ENCODE measurements around the gene UQCRH. TPM values are rescaled to one million over a fixed set of nuclear protein-coding genes. Genes with fewer than 3 reads are reported as not detected.
"Not testable (repeated sequence)": the region's sequence is repeated elsewhere in the genome, so short reads cannot be mapped to it uniquely, and the experiment has no call there.

UQCRH gene
- total RNA-seq, 1 experiment from 2014 or later: 460 TPM

DNA sequence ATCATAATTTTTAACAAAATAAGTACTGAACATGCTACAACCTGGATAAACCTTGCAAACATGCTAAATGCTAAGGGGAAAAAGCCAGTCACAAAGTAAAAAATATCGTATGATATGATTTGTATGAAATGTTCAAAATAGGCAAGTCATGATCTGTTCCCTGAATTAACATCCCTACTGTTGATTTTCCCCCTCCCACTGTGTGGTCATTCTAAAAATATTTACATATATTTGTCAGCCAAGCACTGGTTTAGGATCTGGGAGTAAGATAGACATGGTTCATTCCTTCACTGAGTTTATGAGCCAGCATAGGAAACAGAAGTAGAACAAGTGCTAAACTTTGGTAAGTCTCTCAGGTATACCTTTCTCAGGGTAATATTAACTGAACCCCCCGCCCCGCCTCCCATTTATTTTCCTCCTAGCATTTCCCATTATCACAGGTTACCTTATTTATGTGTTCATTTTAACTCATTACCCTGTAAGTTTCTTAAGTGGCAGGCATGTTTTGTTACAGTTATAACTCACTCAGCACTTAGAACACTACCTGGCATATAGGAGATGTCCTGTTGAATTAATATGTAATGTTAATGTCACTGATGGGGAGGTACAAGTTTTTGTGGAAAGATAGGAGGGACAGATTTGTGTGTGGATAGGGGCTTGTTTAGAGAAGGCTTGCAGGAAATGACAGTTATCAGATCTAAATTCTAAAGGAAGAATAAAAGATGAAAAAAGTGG lies 12.3 kb downstream of the UQCRH start:
- no TSS peak for BruUV-seq (replicated peaks)
- intact Hi-C loops (cut with micrococcal nuclease; ENCODE audit: unreplicated experiment): no loop called here
- no peak overlapping the region for H3K27ac Mint-ChIP-seq (ENCODE audit: unreplicated experiment)
- DNase-seq: no peak
- no peaks in the 10 kb centered on the region for H3K4me1 Mint-ChIP-seq (ENCODE audit: low read depth, unreplicated experiment)
- H3K36me3 Mint-ChIP-seq (ENCODE audit: insufficient read depth, unreplicated experiment): peaks cover 50% of the 10 kb centered on the region
- H3K9me3 Mint-ChIP-seq (ENCODE audit: low read depth, unreplicated experiment): no peaks in the 10 kb centered on the region
- TF ChIP-seq, protein P1, sequence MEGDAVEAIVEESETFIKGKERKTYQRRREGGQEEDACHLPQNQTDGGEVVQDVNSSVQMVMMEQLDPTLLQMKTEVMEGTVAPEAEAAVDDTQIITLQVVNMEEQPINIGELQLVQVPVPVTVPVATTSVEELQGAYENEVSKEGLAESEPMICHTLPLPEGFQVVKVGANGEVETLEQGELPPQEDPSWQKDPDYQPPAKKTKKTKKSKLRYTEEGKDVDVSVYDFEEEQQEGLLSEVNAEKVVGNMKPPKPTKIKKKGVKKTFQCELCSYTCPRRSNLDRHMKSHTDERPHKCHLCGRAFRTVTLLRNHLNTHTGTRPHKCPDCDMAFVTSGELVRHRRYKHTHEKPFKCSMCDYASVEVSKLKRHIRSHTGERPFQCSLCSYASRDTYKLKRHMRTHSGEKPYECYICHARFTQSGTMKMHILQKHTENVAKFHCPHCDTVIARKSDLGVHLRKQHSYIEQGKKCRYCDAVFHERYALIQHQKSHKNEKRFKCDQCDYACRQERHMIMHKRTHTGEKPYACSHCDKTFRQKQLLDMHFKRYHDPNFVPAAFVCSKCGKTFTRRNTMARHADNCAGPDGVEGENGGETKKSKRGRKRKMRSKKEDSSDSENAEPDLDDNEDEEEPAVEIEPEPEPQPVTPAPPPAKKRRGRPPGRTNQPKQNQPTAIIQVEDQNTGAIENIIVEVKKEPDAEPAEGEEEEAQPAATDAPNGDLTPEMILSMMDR (IDR thresholded peaks at IDR 0.05; ENCODE audit: unreplicated experiment): no peak
- H3K27me3 Mint-ChIP-seq (ENCODE audit: unreplicated experiment): no peaks in the 10 kb centered on the region
- H3K4me3 Mint-ChIP-seq (ENCODE audit: low read depth, unreplicated experiment): no peak overlapping the region
- CTCF ChIA-PET: no interaction called here

- TF ChIP-seq, protein P1 (IDR thresholded peaks at IDR 0.05; ENCODE audit: unreplicated experiment): no peak
- DNase-seq: no peak
- Mint-ChIP-seq H3K36me3 (ENCODE audit: insufficient read depth, unreplicated experiment) (peaks cover 36% of the 10 kb centered on the region), H3K4me3 (ENCODE audit: low read depth, unreplicated experiment) (no peak overlapping the region), H3K27me3 (ENCODE audit: unreplicated experiment) (no peaks in the 10 kb centered on the region), H3K4me1 (ENCODE audit: low read depth, unreplicated experiment) (no peaks in the 10 kb centered on the region), H3K27ac (ENCODE audit: unreplicated experiment) (no peak overlapping the region), H3K9me3 (ENCODE audit: low read depth, unreplicated experiment) (no peaks in the 10 kb centered on the region)
- BruUV-seq (replicated peaks): no TSS peak
- CTCF ChIA-PET: no interaction called here
- intact Hi-C loops (cut with micrococcal nuclease; ENCODE audit: unreplicated experiment): no loop called here
Observed at GRCh38 chr1:46317323-46317722, 13.8 kb downstream of the UQCRH start.

DNA sequence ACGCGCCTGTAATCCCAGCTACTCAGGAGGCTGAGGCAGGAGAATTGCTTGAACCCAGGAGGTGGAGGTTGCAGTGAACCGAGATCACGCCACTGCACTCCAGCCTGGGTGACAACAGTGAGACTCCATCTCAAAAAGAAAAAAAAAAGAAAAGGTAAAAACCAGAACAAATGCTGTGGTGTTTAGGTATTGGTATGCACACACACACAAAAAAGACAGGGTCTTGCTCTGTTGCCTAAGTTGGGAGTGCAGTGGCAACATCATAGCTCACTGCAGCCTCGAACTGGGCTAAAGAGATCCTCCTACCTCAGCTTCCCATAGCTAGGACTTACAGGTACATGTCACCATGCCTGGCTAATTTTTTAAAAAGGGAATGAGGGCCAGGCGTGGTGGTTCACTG lies 15.8 kb downstream of the UQCRH start:
- CTCF ChIA-PET: not testable (repeated sequence)

GRCh38 chr1:46319960-46320914 lies 16.7 kb downstream of the UQCRH start:
- DNase-seq; H3K4me1 Mint-ChIP-seq (ENCODE audit: low read depth, unreplicated experiment); H3K4me3 Mint-ChIP-seq (ENCODE audit: low read depth, unreplicated experiment); H3K27me3 Mint-ChIP-seq (ENCODE audit: unreplicated experiment); intact Hi-C loops (cut with micrococcal nuclease; ENCODE audit: unreplicated experiment); CTCF ChIA-PET; BruUV-seq (replicated peaks); H3K27ac Mint-ChIP-seq (ENCODE audit: unreplicated experiment); H3K9me3 Mint-ChIP-seq (ENCODE audit: low read depth, unreplicated experiment): not testable (repeated sequence)
- H3K36me3 Mint-ChIP-seq (ENCODE audit: insufficient read depth, unreplicated experiment): peaks cover 18% of the 10 kb centered on the region

More for the DNA sequence above, 15.8 kb downstream of the UQCRH start:
- intact Hi-C loops (cut with micrococcal nuclease; ENCODE audit: unreplicated experiment); H3K4me3 Mint-ChIP-seq (ENCODE audit: low read depth, unreplicated experiment); H3K4me1 Mint-ChIP-seq (ENCODE audit: low read depth, unreplicated experiment); H3K27me3 Mint-ChIP-seq (ENCODE audit: unreplicated experiment); BruUV-seq (replicated peaks); H3K9me3 Mint-ChIP-seq (ENCODE audit: low read depth, unreplicated experiment); H3K27ac Mint-ChIP-seq (ENCODE audit: unreplicated experiment); DNase-seq: not testable (repeated sequence)
- peaks cover 26% of the 10 kb centered on the region for H3K36me3 Mint-ChIP-seq (ENCODE audit: insufficient read depth, unreplicated experiment)

- CTCF ChIA-PET; BruUV-seq (replicated peaks); intact Hi-C loops (cut with micrococcal nuclease; ENCODE audit: unreplicated experiment); DNase-seq; H3K4me3 Mint-ChIP-seq (ENCODE audit: low read depth, unreplicated experiment); H3K27ac Mint-ChIP-seq (ENCODE audit: unreplicated experiment); H3K9me3 Mint-ChIP-seq (ENCODE audit: low read depth, unreplicated experiment); H3K27me3 Mint-ChIP-seq (ENCODE audit: unreplicated experiment); H3K4me1 Mint-ChIP-seq (ENCODE audit: low read depth, unreplicated experiment): not testable (repeated sequence)
- H3K36me3 Mint-ChIP-seq (ENCODE audit: insufficient read depth, unreplicated experiment): peaks cover 12% of the 10 kb centered on the region
Observed at GRCh38 chr1:46322191-46322590, 18.7 kb downstream of the UQCRH start.

GRCh38 chr1:46325285-46326076 lies 22.0 kb downstream of the UQCRH start:
- H3K27me3 Mint-ChIP-seq (ENCODE audit: unreplicated experiment); H3K27ac Mint-ChIP-seq (ENCODE audit: unreplicated experiment); BruUV-seq (replicated peaks); H3K9me3 Mint-ChIP-seq (ENCODE audit: low read depth, unreplicated experiment); CTCF ChIA-PET; DNase-seq; H3K4me3 Mint-ChIP-seq (ENCODE audit: low read depth, unreplicated experiment); intact Hi-C loops (cut with micrococcal nuclease; ENCODE audit: unreplicated experiment); H3K4me1 Mint-ChIP-seq (ENCODE audit: low read depth, unreplicated experiment): not testable (repeated sequence)
- peaks cover 14% of the 10 kb centered on the region for H3K36me3 Mint-ChIP-seq (ENCODE audit: insufficient read depth, unreplicated experiment)

DNA sequence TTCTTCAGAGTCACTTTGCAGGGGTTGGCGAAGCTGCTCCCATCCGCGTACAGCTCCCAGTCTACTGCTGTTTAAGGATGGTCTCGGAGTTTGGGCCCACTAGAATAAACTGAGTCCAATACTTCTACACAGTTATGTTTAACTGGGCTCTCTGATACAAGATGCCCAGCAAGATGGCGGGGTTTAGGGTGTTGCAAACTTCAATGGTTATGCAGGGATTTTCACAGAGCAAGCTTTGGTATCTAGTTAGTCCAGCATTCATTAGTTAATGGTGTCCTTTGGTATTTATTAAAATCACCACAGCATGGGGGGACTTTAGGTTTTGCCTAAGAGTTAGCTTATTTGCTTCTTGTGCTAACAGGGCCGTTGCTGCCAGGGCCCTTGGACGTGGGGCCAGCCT lies 24.7 kb downstream of the UQCRH start:
- H3K27me3 Mint-ChIP-seq (ENCODE audit: unreplicated experiment); H3K9me3 Mint-ChIP-seq (ENCODE audit: low read depth, unreplicated experiment); BruUV-seq (replicated peaks); H3K27ac Mint-ChIP-seq (ENCODE audit: unreplicated experiment); H3K4me3 Mint-ChIP-seq (ENCODE audit: low read depth, unreplicated experiment); intact Hi-C loops (cut with micrococcal nuclease; ENCODE audit: unreplicated experiment); DNase-seq: not testable (repeated sequence)
- Mint-ChIP-seq H3K4me1 (ENCODE audit: low read depth, unreplicated experiment) (peaks cover 25% of the 10 kb centered on the region), H3K36me3 (ENCODE audit: insufficient read depth, unreplicated experiment) (peaks cover 33% of the 10 kb centered on the region)
- CTCF ChIA-PET: interaction anchor here (0.7 kb wide), 1 partner anchor 24 kb away, joined by 3 read pairs; no protein-coding TSS in a partner anchor

Measured in Calu3 (cell line).